Testis (tissue), 2 donors: ENCODE data around the gene GRIN2D.

Experiments used
- CTCF ChIP-seq, 3 experiments: fragments of 450-650 bp in 2 of 3; fragments of 200-600 bp in 1 of 3; sonication (generic) in 1 of 3; IDR thresholded peaks; one replicate each; pipeline ENCODE4 v1.5.1; 2016 to 2019; ENCODE audit warnings: antibody characterized with exemption in 3 of 3, mild to moderate bottlenecking in 2 of 3, moderate library complexity in 1 of 3
- POLR2A ChIP-seq: fragments of 450-650 bp; IDR thresholded peaks from one replicate; pipeline ENCODE4 v1.6.1; 2017; ENCODE audit warnings: antibody characterized with exemption, mild to moderate bottlenecking, moderate library complexity

GRCh38 chr19:48441360-48442050 is 48.0 kb downstream of the GRIN2D start:
- TF ChIP-seq CTCF (IDR thresholded peaks at IDR 0.05) (no peak), POLR2A (no peak)
